Psoas muscle (tissue), 8 donors: ENCODE data around the gene PDGFC. TPM values are rescaled to one million over a fixed set of nuclear protein-coding genes. Genes with fewer than 3 reads are reported as not detected.
A peak's percentile ranks its signal among the peaks of the same experiment; 100 is the strongest.

Experiments used
- ATAC-seq, 4 donors: fragments of 200-7000 bp; cut with Tn5 transposase; one replicate each; pipeline ENCODE4 v1.9.1; 2020; ENCODE audit warnings: moderate library complexity in 3 of 4, mild to moderate bottlenecking in 2 of 4
- DNase-seq, 2 donors: peaks; one replicate each; pipeline ENCODE4 v3.0.0-alpha.2; 2020
- H3K27ac ChIP-seq: fragments of 200-600 bp; one replicate; pipeline ENCODE4 v1.8.0; 2022
- H3K27me3 ChIP-seq, 3 donors: fragments of 200-600 bp in 1 of 3; one replicate each; pipeline versions ENCODE4 v1.6.1 to v1.8.0; 2013 to 2022; ENCODE audit warnings: low read length in 2 of 3, mild to moderate bottlenecking in 2 of 3, moderate library complexity in 1 of 3; ENCODE audit not compliant: insufficient read depth in 3 of 3
- H3K36me3 ChIP-seq, 2 donors: fragments of 200-600 bp in 1 of 2; one replicate each; pipeline versions ENCODE4 v1.6.1 to v1.8.0; 2013 to 2022; ENCODE audit warnings: low read depth in 1 of 2, mild to moderate bottlenecking in 1 of 2, moderate library complexity in 1 of 2; ENCODE audit not compliant: insufficient read depth in 1 of 2
- H3K4me1 ChIP-seq: fragments of 200-600 bp; one replicate; pipeline ENCODE4 v1.8.0; 2022
- H3K4me3 ChIP-seq: fragments of 200-600 bp; one replicate; pipeline ENCODE4 v1.8.0; 2022; ENCODE audit warnings: mild to moderate bottlenecking
- H3K9me3 ChIP-seq: fragments of 200-600 bp; one replicate; pipeline ENCODE4 v1.8.0; 2022
- WGBS, 3 donors: extraction: QIAGEN DNeasy Blood & Tissue Kit; methylation state at CpG; one replicate each; pipeline versions ENCODE4 v1.1.6 to v1.1.7; 2013; 5-methylcytosine and 5-hydroxymethylcytosine counted together
- intact Hi-C, 2 donors: fragments of 100-400 bp; cut with DNase I; formaldehyde crosslinking; loops; one replicate each; pipeline versions ENCODE4 v1.11.0 to v1.14.2; 2022
- polyA plus RNA-seq, 3 donors: library from polyadenylated mRNA; stranded (reverse); fragments of 200-250 nt; gene quantifications; one replicate each; pipeline ENCODE4 v1.2.3, GENCODE V29; 2013
- total RNA-seq, 4 donors: library from RNA; stranded (reverse); fragmentation: NEBNext Ultra II Directional in 2 of 4; extraction: Animal tissue kit (Norgen Biotek cat#: 25700) in 2 of 4; gene quantifications; one replicate each; pipeline versions ENCODE4 v1.2.1 to v1.2.4, GENCODE V29; 2021 to 2023
- TF ChIP-seq, protein P1 (sequence below): fragments of 200-600 bp; IDR thresholded peaks from one replicate; pipeline ENCODE4 v1.8.0; 2022; ENCODE audit warnings: antibody characterized with exemption
- donor health status: healthy with polysubstance abuse.
- donor health status: DM: no; HTN: no; CAD: no; lungs with moderate emphysema.
- donor health status: Bipolar disorder and iron deficiency.
- donor health status: healthy.
- donor health status: DM: yes; HTN: yes; CAD: no.
- donor health status: DM: no; HTN: no; CAD: no.
- donor health status: DM: no; HTN: no; CAD: no.
- donor health status: DM: yes; HTN: yes; CAD: no.

The PDGFC gene
- total and polyA plus RNA-seq, 7 donors: 2.2 to 19.8 (median 6.3) TPM

DNA sequence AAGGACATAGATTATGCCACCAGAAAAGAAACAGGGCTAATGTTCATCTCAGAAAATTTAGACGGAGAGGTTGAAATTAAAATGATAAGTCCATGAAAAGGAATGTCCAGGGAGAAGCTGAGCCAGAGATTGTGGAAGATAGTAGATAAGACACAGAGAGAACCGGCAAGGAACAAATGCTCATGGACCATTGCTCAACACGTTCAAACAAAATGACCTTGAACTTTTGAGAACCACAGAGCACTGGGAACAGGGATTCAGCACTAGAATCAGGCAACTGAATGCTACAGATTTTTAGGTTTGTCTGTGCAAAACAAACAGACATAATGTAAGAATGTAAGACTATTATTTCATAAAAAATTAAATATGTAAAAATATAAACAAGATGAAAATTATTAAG lies 206.3 kb downstream of the PDGFC start:
- intact Hi-C loops: loop anchor here in 1 of 2 donors (5.0 kb wide), 1 partner anchor 192 kb away; no protein-coding TSS in a partner anchor
- no peak for DNase-seq
- H3K36me3 ChIP-seq: no peaks in the 10 kb centered on the region
- TF ChIP-seq, protein P1, sequence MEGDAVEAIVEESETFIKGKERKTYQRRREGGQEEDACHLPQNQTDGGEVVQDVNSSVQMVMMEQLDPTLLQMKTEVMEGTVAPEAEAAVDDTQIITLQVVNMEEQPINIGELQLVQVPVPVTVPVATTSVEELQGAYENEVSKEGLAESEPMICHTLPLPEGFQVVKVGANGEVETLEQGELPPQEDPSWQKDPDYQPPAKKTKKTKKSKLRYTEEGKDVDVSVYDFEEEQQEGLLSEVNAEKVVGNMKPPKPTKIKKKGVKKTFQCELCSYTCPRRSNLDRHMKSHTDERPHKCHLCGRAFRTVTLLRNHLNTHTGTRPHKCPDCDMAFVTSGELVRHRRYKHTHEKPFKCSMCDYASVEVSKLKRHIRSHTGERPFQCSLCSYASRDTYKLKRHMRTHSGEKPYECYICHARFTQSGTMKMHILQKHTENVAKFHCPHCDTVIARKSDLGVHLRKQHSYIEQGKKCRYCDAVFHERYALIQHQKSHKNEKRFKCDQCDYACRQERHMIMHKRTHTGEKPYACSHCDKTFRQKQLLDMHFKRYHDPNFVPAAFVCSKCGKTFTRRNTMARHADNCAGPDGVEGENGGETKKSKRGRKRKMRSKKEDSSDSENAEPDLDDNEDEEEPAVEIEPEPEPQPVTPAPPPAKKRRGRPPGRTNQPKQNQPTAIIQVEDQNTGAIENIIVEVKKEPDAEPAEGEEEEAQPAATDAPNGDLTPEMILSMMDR: no peak
- no peak overlapping the region for H3K4me3 ChIP-seq
- WGBS, 3 donors: 33 to 42% (median 40%) methylated on average over 3 of the region's 3 CpGs
- H3K9me3 ChIP-seq: no peaks in the 10 kb centered on the region
- H3K4me1 ChIP-seq: peaks cover 39% of the 10 kb centered on the region
- no peak overlapping the region for H3K27ac ChIP-seq
- peak in 1 of 4 donors; percentile 63 for ATAC-seq
- no peaks in the 10 kb centered on the region for H3K27me3 ChIP-seq

- Histone ChIP-seq H3K9me3 (no peaks in the 10 kb centered on the region), H3K36me3 (no peaks in the 10 kb centered on the region), H3K27me3 (no peaks in the 10 kb centered on the region), H3K4me1 (peaks cover 35% of the 10 kb centered on the region), H3K27ac (no peak overlapping the region), H3K4me3 (no peak overlapping the region)
- ATAC-seq: peak in 1 of 4 donors; percentile 51
- TF ChIP-seq, protein P1: no peak
- WGBS, 3 donors: 52 to 76% (median 55%) methylated on average over 2 of the region's 2 CpGs
- intact Hi-C loops: loop anchor here in 1 of 2 donors (5.0 kb wide), 1 partner anchor 192 kb away; no protein-coding TSS in a partner anchor
- no peak for DNase-seq
These were observed 206.8 kb downstream of the PDGFC start for GRCh38 chr4:156764846-156765245.

DNA sequence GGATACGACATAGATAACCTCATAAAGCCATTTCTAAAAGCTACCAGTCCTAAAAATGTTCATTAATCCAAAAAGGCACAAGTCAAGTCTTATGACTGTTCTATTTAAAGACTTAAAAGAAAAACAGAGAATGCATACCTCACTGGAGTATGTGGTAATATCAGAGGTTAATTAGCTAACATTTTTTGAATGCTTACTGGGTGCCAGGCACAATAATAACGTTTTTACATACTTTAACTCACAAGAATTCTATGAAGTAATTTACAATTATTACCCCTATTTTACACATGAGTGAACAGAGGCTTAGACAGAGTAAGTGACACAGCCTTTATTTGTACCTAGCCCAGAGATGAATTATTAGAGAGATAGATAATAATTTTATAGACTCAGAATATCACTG lies 207.5 kb downstream of the PDGFC start:
- intact Hi-C loops: no loop called here
- no peak overlapping the region for H3K27ac ChIP-seq
- no peak for ATAC-seq
- H3K27me3 ChIP-seq: no peaks in the 10 kb centered on the region
- no peak overlapping the region for H3K4me3 ChIP-seq
- H3K9me3 ChIP-seq: no peaks in the 10 kb centered on the region
- 24 to 38% (median 28%) methylated on average over 2 of the region's 2 CpGs for WGBS, 3 donors
- TF ChIP-seq, protein P1: no peak
- peaks cover 28% of the 10 kb centered on the region for H3K4me1 ChIP-seq
- DNase-seq: no peak
- no peaks in the 10 kb centered on the region for H3K36me3 ChIP-seq

GRCh38 chr4:156763511-156763910 lies 208.1 kb downstream of the PDGFC start:
- Histone ChIP-seq H3K9me3 (no peaks in the 10 kb centered on the region), H3K27me3 (no peaks in the 10 kb centered on the region), H3K36me3 (no peaks in the 10 kb centered on the region), H3K4me3 (no peak overlapping the region), H3K4me1 (peaks cover 23% of the 10 kb centered on the region), H3K27ac (no peak overlapping the region)
- WGBS, 3 donors: 25 to 73% (median 56%) methylated on average over 2 of the region's 2 CpGs
- DNase-seq (no peak), ATAC-seq (peak; percentile 29 to 62 (median 48))
- TF ChIP-seq, protein P1: no peak
- intact Hi-C loops: no loop called here

DNA sequence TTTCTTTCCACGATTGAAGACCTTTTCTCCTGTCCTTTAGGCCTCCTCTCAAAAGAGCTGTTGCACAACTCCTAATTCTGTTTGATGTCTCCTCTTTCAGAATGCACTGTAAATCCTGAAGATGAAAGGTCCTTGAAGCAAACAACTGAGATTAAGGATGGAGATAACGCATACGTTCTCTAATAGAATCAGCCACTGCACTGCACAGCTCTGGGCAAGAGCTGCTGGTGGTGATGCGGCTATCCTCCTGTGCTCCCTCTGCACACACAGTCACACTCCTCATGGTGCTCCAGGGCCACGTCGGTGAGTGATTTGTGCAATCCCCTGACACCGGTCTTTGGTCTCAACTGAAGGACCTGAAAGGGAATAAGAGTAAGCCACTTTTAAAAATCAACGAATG lies 208.7 kb downstream of the PDGFC start:
- no peaks in the 10 kb centered on the region for H3K36me3 ChIP-seq
- TF ChIP-seq, protein P1: no peak
- intact Hi-C loops: no loop called here
- H3K9me3 ChIP-seq: no peaks in the 10 kb centered on the region
- no peak overlapping the region for H3K4me3 ChIP-seq
- ATAC-seq (peak in 3 of 4 donors; percentile 27 to 53 (median 50)), DNase-seq (no peak)
- no peak overlapping the region for H3K27ac ChIP-seq
- H3K4me1 ChIP-seq: peaks cover 16% of the 10 kb centered on the region
- WGBS, 3 donors: 55 to 69% (median 62%) methylated on average over 8 of the region's 8 CpGs
- H3K27me3 ChIP-seq: no peaks in the 10 kb centered on the region
